ENCODE data around the gene TTC27. TPM values are rescaled to one million over a fixed set of nuclear protein-coding genes. Genes with fewer than 3 reads are reported as not detected.
A peak's percentile ranks its signal among the peaks of the same experiment; 100 is the strongest.

The TTC27 gene
- total and polyA plus RNA-seq, 3 experiments from 2014 or later = 22.1 to 41.7 (median 40.9) TPM

GRCh38 chr2:32852856-32853255 lies 225.0 kb downstream of the TTC27 start:
- H3K4me1 Mint-ChIP-seq = no peaks in the 10 kb centered on the region

GRCh38 chr2:32856891-32857290 lies 229.0 kb downstream of the TTC27 start:
- POLR2A ChIA-PET = no interaction called here
- Histone ChIP-seq H3K4me3 (ENCODE audit: low read length) (no peak overlapping the region), H3K27ac (ENCODE audit: low read depth, low read length) (no peak overlapping the region), H3K4me1 (ENCODE audit: insufficient read depth, low read length) (no peaks in the 10 kb centered on the region), H3K36me3 (ENCODE audit: insufficient read depth, low read length) (no peaks in the 10 kb centered on the region), H3K9me3 (ENCODE audit: low read length) (no peaks in the 10 kb centered on the region), H3K27me3 (ENCODE audit: insufficient read depth, low read length, poor library complexity, severe bottlenecking) (no peaks in the 10 kb centered on the region)
- no peaks in the 10 kb centered on the region for H3K9me3 Mint-ChIP-seq
- no peaks in the 10 kb centered on the region for H3K4me1 Mint-ChIP-seq
- peaks cover 9 to 34% of the 10 kb centered on the region in 2 donors for H3K27me3 Mint-ChIP-seq
- DNase-seq = no peak
- CTCF ChIA-PET = no interaction called here
- no peak overlapping the region for H3K27ac Mint-ChIP-seq
- no peak overlapping the region for H3K4me3 Mint-ChIP-seq
- H3K36me3 Mint-ChIP-seq = no peaks in the 10 kb centered on the region

More at GRCh38 chr2:32852856-32853255, 225.0 kb downstream of the TTC27 start:
- H3K9me3 Mint-ChIP-seq = no peaks in the 10 kb centered on the region
- Histone ChIP-seq H3K9me3 (ENCODE audit: low read length) (no peaks in the 10 kb centered on the region), H3K27ac (ENCODE audit: low read depth, low read length) (no peak overlapping the region), H3K4me1 (ENCODE audit: insufficient read depth, low read length) (no peaks in the 10 kb centered on the region), H3K27me3 (ENCODE audit: insufficient read depth, low read length, poor library complexity, severe bottlenecking) (no peaks in the 10 kb centered on the region), H3K4me3 (ENCODE audit: low read length) (no peak overlapping the region), H3K36me3 (ENCODE audit: insufficient read depth, low read length) (no peaks in the 10 kb centered on the region)
- peak overlapping the region in 1 of 8 donors; percentile 17 for H3K27ac Mint-ChIP-seq
- DNase-seq = no peak
- peaks cover 13 to 35% of the 10 kb centered on the region in 2 donors for H3K27me3 Mint-ChIP-seq
- POLR2A ChIA-PET = no interaction called here
- H3K36me3 Mint-ChIP-seq = no peaks in the 10 kb centered on the region
- no peak overlapping the region for H3K4me3 Mint-ChIP-seq
- CTCF ChIA-PET = no interaction called here

GRCh38 chr2:32858713-32859112 lies 230.9 kb downstream of the TTC27 start:
- peaks cover 0 to 3% (median 0%) of the 10 kb centered on the region in 3 donors for H3K4me1 Mint-ChIP-seq
- Histone ChIP-seq H3K27ac (ENCODE audit: low read depth, low read length) (no peak overlapping the region), H3K4me3 (ENCODE audit: low read length) (no peak overlapping the region), H3K4me1 (ENCODE audit: insufficient read depth, low read length) (no peaks in the 10 kb centered on the region), H3K36me3 (ENCODE audit: insufficient read depth, low read length) (no peaks in the 10 kb centered on the region), H3K9me3 (ENCODE audit: low read length) (no peaks in the 10 kb centered on the region), H3K27me3 (ENCODE audit: insufficient read depth, low read length, poor library complexity, severe bottlenecking) (no peaks in the 10 kb centered on the region)
- no peak for DNase-seq
- peaks cover 9 to 31% of the 10 kb centered on the region in 2 donors for H3K27me3 Mint-ChIP-seq
- H3K36me3 Mint-ChIP-seq = no peaks in the 10 kb centered on the region
- POLR2A ChIA-PET = no interaction called here
- H3K27ac Mint-ChIP-seq = no peak overlapping the region
- CTCF ChIA-PET = no interaction called here
- H3K4me3 Mint-ChIP-seq = no peak overlapping the region
- H3K9me3 Mint-ChIP-seq = no peaks in the 10 kb centered on the region

GRCh38 chr2:32860385-32860784 lies 232.5 kb downstream of the TTC27 start:
- Mint-ChIP-seq H3K27me3 (peaks cover 5 to 16% of the 10 kb centered on the region in 2 donors), H3K27ac (no peak overlapping the region), H3K4me1 (peaks cover 0 to 3% (median 0%) of the 10 kb centered on the region in 3 donors), H3K4me3 (no peak overlapping the region), H3K36me3 (no peaks in the 10 kb centered on the region), H3K9me3 (no peaks in the 10 kb centered on the region)
- Histone ChIP-seq H3K27me3 (ENCODE audit: insufficient read depth, low read length, poor library complexity, severe bottlenecking) (no peaks in the 10 kb centered on the region), H3K4me3 (ENCODE audit: low read length) (no peak overlapping the region), H3K36me3 (ENCODE audit: insufficient read depth, low read length) (no peaks in the 10 kb centered on the region), H3K4me1 (ENCODE audit: insufficient read depth, low read length) (no peaks in the 10 kb centered on the region), H3K27ac (ENCODE audit: low read depth, low read length) (no peak overlapping the region), H3K9me3 (ENCODE audit: low read length) (no peaks in the 10 kb centered on the region)
- POLR2A ChIA-PET = no interaction called here
- CTCF ChIA-PET = no interaction called here
- no peak for DNase-seq

- POLR2A ChIA-PET = no interaction called here
- Mint-ChIP-seq H3K27me3 (peaks cover 1 to 3% of the 10 kb centered on the region in 2 donors), H3K36me3 (no peaks in the 10 kb centered on the region), H3K9me3 (no peaks in the 10 kb centered on the region), H3K4me1 (peaks cover 0 to 3% (median 0%) of the 10 kb centered on the region in 3 donors), H3K4me3 (no peak overlapping the region), H3K27ac (peak overlapping the region in 2 of 8 donors; percentile 7 to 38)
- no peak overlapping the region for H3K27ac ChIP-seq (ENCODE audit: low read depth, low read length)
- H3K36me3 ChIP-seq (ENCODE audit: insufficient read depth, low read length) = no peaks in the 10 kb centered on the region
- no peaks in the 10 kb centered on the region for H3K27me3 ChIP-seq (ENCODE audit: insufficient read depth, low read length, poor library complexity, severe bottlenecking)
- H3K4me3 ChIP-seq (ENCODE audit: low read length) = no peak overlapping the region
- CTCF ChIA-PET = no interaction called here
- DNase-seq = no peak
- no peaks in the 10 kb centered on the region for H3K9me3 ChIP-seq (ENCODE audit: low read length)
- H3K4me1 ChIP-seq (ENCODE audit: insufficient read depth, low read length) = no peaks in the 10 kb centered on the region
These were observed 234.6 kb downstream of the TTC27 start for GRCh38 chr2:32862269-32863055.

GRCh38 chr2:32863326-32863725 lies 235.5 kb downstream of the TTC27 start:
- H3K27ac ChIP-seq (ENCODE audit: low read depth, low read length) = no peak overlapping the region
- H3K27me3 ChIP-seq (ENCODE audit: insufficient read depth, low read length, poor library complexity, severe bottlenecking) = no peaks in the 10 kb centered on the region
- Mint-ChIP-seq H3K27me3 (peaks cover 0 to 1% of the 10 kb centered on the region in 2 donors), H3K27ac (peak overlapping the region in 1 of 8 donors; percentile 38), H3K4me1 (peaks cover 0 to 3% (median 0%) of the 10 kb centered on the region in 3 donors), H3K9me3 (no peaks in the 10 kb centered on the region), H3K36me3 (no peaks in the 10 kb centered on the region), H3K4me3 (no peak overlapping the region)
- H3K4me3 ChIP-seq (ENCODE audit: low read length) = no peak overlapping the region
- ChIA-PET POLR2A (no interaction called here), CTCF (no interaction called here)
- H3K4me1 ChIP-seq (ENCODE audit: insufficient read depth, low read length) = no peaks in the 10 kb centered on the region
- DNase-seq = no peak
- no peaks in the 10 kb centered on the region for H3K36me3 ChIP-seq (ENCODE audit: insufficient read depth, low read length)
- no peaks in the 10 kb centered on the region for H3K9me3 ChIP-seq (ENCODE audit: low read length)

- ChIA-PET CTCF (no interaction called here), POLR2A (no interaction called here)
- Histone ChIP-seq H3K27ac (ENCODE audit: low read depth, low read length) (no peak overlapping the region), H3K4me1 (ENCODE audit: insufficient read depth, low read length) (no peaks in the 10 kb centered on the region), H3K27me3 (ENCODE audit: insufficient read depth, low read length, poor library complexity, severe bottlenecking) (no peaks in the 10 kb centered on the region), H3K36me3 (ENCODE audit: insufficient read depth, low read length) (no peaks in the 10 kb centered on the region), H3K4me3 (ENCODE audit: low read length) (no peak overlapping the region), H3K9me3 (ENCODE audit: low read length) (no peaks in the 10 kb centered on the region)
- Mint-ChIP-seq H3K4me3 (no peak overlapping the region), H3K27me3 (no peaks in the 10 kb centered on the region), H3K27ac (no peak overlapping the region), H3K36me3 (no peaks in the 10 kb centered on the region), H3K9me3 (no peaks in the 10 kb centered on the region), H3K4me1 (peaks cover 0 to 3% (median 0%) of the 10 kb centered on the region in 3 donors)
- no peak for DNase-seq
These were observed 236.0 kb downstream of the TTC27 start for GRCh38 chr2:32863803-32864202.

- Histone ChIP-seq H3K9me3 (ENCODE audit: low read length) (no peaks in the 10 kb centered on the region), H3K27me3 (ENCODE audit: insufficient read depth, low read length, poor library complexity, severe bottlenecking) (no peaks in the 10 kb centered on the region), H3K36me3 (ENCODE audit: insufficient read depth, low read length) (no peaks in the 10 kb centered on the region), H3K4me1 (ENCODE audit: insufficient read depth, low read length) (no peaks in the 10 kb centered on the region), H3K4me3 (ENCODE audit: low read length) (no peak overlapping the region), H3K27ac (ENCODE audit: low read depth, low read length) (no peak overlapping the region)
- Mint-ChIP-seq H3K27ac (no peak overlapping the region), H3K4me1 (peaks cover 0 to 3% (median 0%) of the 10 kb centered on the region in 3 donors), H3K4me3 (no peak overlapping the region), H3K9me3 (no peaks in the 10 kb centered on the region), H3K36me3 (no peaks in the 10 kb centered on the region), H3K27me3 (no peaks in the 10 kb centered on the region)
- ChIA-PET POLR2A (no interaction called here), CTCF (no interaction called here)
- no peak for DNase-seq
These were observed 236.7 kb downstream of the TTC27 start for GRCh38 chr2:32864334-32865111.

Measured in CD8-positive, alpha-beta memory T cell (primary cell).